Measurements from ENCODE around the gene TAF11L14.

TAF11L14 gene

DNA sequence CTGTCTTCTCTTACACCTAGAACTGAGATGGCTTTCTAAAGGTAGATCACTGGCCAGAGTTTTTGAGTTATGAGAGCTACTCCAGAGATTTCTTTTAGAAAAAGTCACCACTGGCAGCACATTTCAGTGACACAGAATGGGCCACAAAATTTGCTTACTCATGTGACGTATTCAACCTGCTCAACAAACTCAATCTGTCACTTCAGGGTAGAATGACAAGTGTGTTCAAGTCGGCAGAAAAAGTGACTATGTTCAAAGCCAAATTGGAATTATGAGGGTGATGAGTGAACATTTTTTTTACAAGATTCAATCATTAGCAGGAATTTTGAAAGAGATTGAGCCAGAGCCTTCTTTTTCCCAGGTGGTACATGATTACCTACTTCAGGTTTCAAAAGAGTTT is 46.5 kb downstream of the TAF11L14 start:
- DNase-seq = no peak

Measured in kidney glomerular epithelial cell (primary cell).